ENCODE data around the gene HNRNPAB.
"Not testable (repeated sequence)": the region's sequence is repeated elsewhere in the genome, so short reads cannot be mapped to it uniquely, and the experiment has no call there.

The HNRNPAB gene

DNA sequence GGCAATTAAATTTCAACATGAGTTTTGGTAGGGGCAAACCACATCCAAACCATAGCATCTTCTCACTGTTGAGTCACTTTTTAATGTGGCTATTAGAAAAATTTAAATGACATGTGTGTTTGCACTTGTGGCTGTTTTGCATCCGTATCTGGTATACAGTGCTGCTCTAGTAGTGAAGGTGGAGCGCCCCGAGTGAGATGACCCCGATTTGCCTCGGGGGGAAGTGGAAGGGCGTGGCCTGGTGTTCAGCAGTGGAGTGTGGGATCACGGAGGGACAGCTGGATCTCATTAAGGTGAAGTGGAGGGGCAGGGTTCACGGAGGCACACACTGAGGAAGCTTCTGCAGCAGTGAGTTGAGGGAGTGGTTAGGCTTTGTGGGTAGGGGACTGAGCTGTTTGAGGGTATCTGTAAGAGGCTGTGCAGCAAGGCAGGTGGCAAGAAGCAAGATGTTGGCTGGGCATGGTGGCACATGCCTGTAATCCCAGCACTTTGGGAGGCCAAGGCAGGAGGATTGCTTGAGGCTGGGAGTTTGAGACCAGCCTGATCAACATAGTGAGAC, 11.0 kb upstream of the HNRNPAB start:
- TF ChIP-seq, protein P1, sequence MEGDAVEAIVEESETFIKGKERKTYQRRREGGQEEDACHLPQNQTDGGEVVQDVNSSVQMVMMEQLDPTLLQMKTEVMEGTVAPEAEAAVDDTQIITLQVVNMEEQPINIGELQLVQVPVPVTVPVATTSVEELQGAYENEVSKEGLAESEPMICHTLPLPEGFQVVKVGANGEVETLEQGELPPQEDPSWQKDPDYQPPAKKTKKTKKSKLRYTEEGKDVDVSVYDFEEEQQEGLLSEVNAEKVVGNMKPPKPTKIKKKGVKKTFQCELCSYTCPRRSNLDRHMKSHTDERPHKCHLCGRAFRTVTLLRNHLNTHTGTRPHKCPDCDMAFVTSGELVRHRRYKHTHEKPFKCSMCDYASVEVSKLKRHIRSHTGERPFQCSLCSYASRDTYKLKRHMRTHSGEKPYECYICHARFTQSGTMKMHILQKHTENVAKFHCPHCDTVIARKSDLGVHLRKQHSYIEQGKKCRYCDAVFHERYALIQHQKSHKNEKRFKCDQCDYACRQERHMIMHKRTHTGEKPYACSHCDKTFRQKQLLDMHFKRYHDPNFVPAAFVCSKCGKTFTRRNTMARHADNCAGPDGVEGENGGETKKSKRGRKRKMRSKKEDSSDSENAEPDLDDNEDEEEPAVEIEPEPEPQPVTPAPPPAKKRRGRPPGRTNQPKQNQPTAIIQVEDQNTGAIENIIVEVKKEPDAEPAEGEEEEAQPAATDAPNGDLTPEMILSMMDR (IDR thresholded peaks at IDR 0.05; ENCODE audit: borderline replicate concordance, control extremely low read depth, extremely low read depth, insufficient read depth, missing control alignments) = no peak
- in situ Hi-C loops (cut with MboI; ENCODE audit: low sequenced_read_pairs, unreplicated experiment) = no loop called here
- DNase-seq (ENCODE audit: low spot score) = no peak

DNA sequence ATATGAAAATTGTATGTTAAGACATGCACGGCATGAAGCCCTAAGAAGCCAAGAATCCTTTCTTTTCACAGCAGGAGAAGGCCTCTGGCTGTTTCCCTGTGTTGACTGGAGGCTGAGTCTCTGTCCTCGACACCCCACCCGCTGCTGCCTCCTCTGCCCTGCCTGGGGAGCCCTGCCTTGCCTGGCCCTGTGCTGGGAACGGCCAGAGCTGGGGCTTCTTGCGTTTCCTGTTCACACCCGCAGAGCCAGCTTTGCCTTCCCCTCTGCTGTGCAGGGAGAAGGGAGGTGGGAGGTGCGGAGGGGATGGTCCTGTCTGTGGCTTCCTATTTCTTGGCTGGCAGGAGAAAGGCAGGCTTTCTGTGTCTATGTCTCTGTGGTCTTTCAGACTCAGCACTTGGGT, 10.3 kb upstream of the HNRNPAB start:
- TF ChIP-seq, protein P1 (IDR thresholded peaks at IDR 0.05; ENCODE audit: borderline replicate concordance, control extremely low read depth, extremely low read depth, insufficient read depth, missing control alignments) = no peak
- in situ Hi-C loops (cut with MboI; ENCODE audit: low sequenced_read_pairs, unreplicated experiment) = no loop called here
- DNase-seq (ENCODE audit: low spot score) = no peak

- in situ Hi-C loops (cut with MboI; ENCODE audit: low sequenced_read_pairs, unreplicated experiment) = no loop called here
- no peak for DNase-seq (ENCODE audit: low spot score)
- TF ChIP-seq, protein P1 (IDR thresholded peaks at IDR 0.05; ENCODE audit: borderline replicate concordance, control extremely low read depth, extremely low read depth, insufficient read depth, missing control alignments) = no peak
Observed at GRCh38 chr5:178196281-178196812, 8.0 kb upstream of the HNRNPAB start.

GRCh38 chr5:178196986-178197385, 7.3 kb upstream of the HNRNPAB start:
- no peak for DNase-seq (ENCODE audit: low spot score)
- TF ChIP-seq, protein P1 (IDR thresholded peaks at IDR 0.05; ENCODE audit: borderline replicate concordance, control extremely low read depth, extremely low read depth, insufficient read depth, missing control alignments) = peak; percentile 29
- in situ Hi-C loops (cut with MboI; ENCODE audit: low sequenced_read_pairs, unreplicated experiment) = no loop called here

- DNase-seq (ENCODE audit: low spot score); in situ Hi-C loops (cut with MboI; ENCODE audit: low sequenced_read_pairs, unreplicated experiment): not testable (repeated sequence)
Observed at GRCh38 chr5:178198151-178198550, 6.2 kb upstream of the HNRNPAB start.

- DNase-seq (ENCODE audit: low spot score) = no peak
- TF ChIP-seq, protein P1 (IDR thresholded peaks at IDR 0.05; ENCODE audit: borderline replicate concordance, control extremely low read depth, extremely low read depth, insufficient read depth, missing control alignments) = no peak
- in situ Hi-C loops (cut with MboI; ENCODE audit: low sequenced_read_pairs, unreplicated experiment) = no loop called here
Observed at GRCh38 chr5:178198706-178199105, 5.6 kb upstream of the HNRNPAB start.

- DNase-seq (ENCODE audit: low spot score) = no peak
- TF ChIP-seq, protein P1 (IDR thresholded peaks at IDR 0.05; ENCODE audit: borderline replicate concordance, control extremely low read depth, extremely low read depth, insufficient read depth, missing control alignments) = no peak
- in situ Hi-C loops (cut with MboI; ENCODE audit: low sequenced_read_pairs, unreplicated experiment) = no loop called here
Observed at GRCh38 chr5:178199581-178200434, 4.5 kb upstream of the HNRNPAB start.

All from GM13976 (cell line).